CD4-positive, CD25-positive, alpha-beta regulatory T cell (primary cell): Measurements from ENCODE around the gene LRGUK. TPM values are rescaled to one million over a fixed set of nuclear protein-coding genes. Genes with fewer than 3 reads are reported as not detected.

Experiments
- ATAC-seq, 2 donors: fragments of 150-1000 bp; cut with Tn5 transposase; one replicate each; pipeline ENCODE4 v1.10.0; 2021; ENCODE audit warnings: low read depth in 2 of 2, moderate number of reproducible peaks in 2 of 2, moderate library complexity in 1 of 2
- DNase-seq, 3 donors: peaks; one replicate each; pipeline versions ENCODE4 v3.0.0 to v3.0.0-alpha.2; 2012 to 2022; ENCODE audit warnings: mixed read lengths in 1 of 3
- H3K27ac ChIP-seq: one replicate; pipeline ENCODE4 v1.7.0; 2013; ENCODE audit warnings: mild to moderate bottlenecking, low read length; ENCODE audit not compliant: insufficient read depth, poor library complexity, severe bottlenecking
- H3K27me3 ChIP-seq: one replicate; pipeline ENCODE4 v1.7.0; 2013; ENCODE audit warnings: low read length; ENCODE audit not compliant: control insufficient read depth, insufficient read depth
- H3K36me3 ChIP-seq: one replicate; pipeline ENCODE4 v1.7.0; 2013; ENCODE audit warnings: mild to moderate bottlenecking, low read length, moderate library complexity; ENCODE audit not compliant: control insufficient read depth, insufficient read depth
- H3K4me1 ChIP-seq: 2 replicates; pipeline ENCODE4 v1.7.0; 2013; ENCODE audit warnings: mild to moderate bottlenecking, low read length; ENCODE audit not compliant: insufficient read depth, control insufficient read depth, poor library complexity, severe bottlenecking
- H3K4me3 ChIP-seq: one replicate; pipeline ENCODE4 v1.7.0; 2013; ENCODE audit warnings: low read depth, mild to moderate bottlenecking, low read length, moderate library complexity
- H3K9me3 ChIP-seq, 2 experiments: 1 replicate in 1 of 2; 2 replicates in 1 of 2; pipeline ENCODE4 v1.7.0; 2013; ENCODE audit warnings: low read length in 2 of 2, mild to moderate bottlenecking in 1 of 2, moderate library complexity in 1 of 2; ENCODE audit not compliant: control insufficient read depth in 2 of 2
- H3K27ac Mint-ChIP-seq, 3 donors: one replicate each; pipeline ENCODE4 v1.8.0; 2020 to 2022; ENCODE audit warnings: mild to moderate bottlenecking in 3 of 3, mixed read lengths in 3 of 3, moderate library complexity in 2 of 3
- H3K27me3 Mint-ChIP-seq: one replicate; pipeline ENCODE4 v1.8.0; 2022; ENCODE audit warnings: mild to moderate bottlenecking, mixed read lengths
- H3K36me3 Mint-ChIP-seq: one replicate; pipeline ENCODE4 v1.8.0; 2020; ENCODE audit warnings: mixed read lengths
- H3K4me1 Mint-ChIP-seq, 4 donors: one replicate each; pipeline ENCODE4 v1.8.0; 2020 to 2022; ENCODE audit warnings: mixed read lengths in 4 of 4, mild to moderate bottlenecking in 1 of 4
- H3K4me3 Mint-ChIP-seq, 4 donors: one replicate each; pipeline ENCODE4 v1.8.0; 2020 to 2022; ENCODE audit warnings: mild to moderate bottlenecking in 4 of 4, mixed read lengths in 4 of 4, moderate library complexity in 3 of 4
- H3K9me3 Mint-ChIP-seq, 7 donors: one replicate each; pipeline ENCODE4 v1.8.0; 2020 to 2022; ENCODE audit warnings: mixed read lengths in 7 of 7, mild to moderate bottlenecking in 3 of 7, moderate library complexity in 2 of 7
- polyA plus RNA-seq, 4 donors: library from polyadenylated mRNA; unstranded; fragments of 300-500 nt; fragmentation: Illumina TruSeq; gene quantifications; one replicate each; pipeline ENCODE4 v1.2.3, GENCODE V29; 2021
- total RNA-seq: library from RNA; stranded (reverse); gene quantifications from one replicate; pipeline ENCODE4 v1.2.3, GENCODE V29; 2022

The LRGUK gene
- total and polyA plus RNA-seq, 5 donors from 2014 or later = 0.47 TPM; not detected in 4

DNA sequence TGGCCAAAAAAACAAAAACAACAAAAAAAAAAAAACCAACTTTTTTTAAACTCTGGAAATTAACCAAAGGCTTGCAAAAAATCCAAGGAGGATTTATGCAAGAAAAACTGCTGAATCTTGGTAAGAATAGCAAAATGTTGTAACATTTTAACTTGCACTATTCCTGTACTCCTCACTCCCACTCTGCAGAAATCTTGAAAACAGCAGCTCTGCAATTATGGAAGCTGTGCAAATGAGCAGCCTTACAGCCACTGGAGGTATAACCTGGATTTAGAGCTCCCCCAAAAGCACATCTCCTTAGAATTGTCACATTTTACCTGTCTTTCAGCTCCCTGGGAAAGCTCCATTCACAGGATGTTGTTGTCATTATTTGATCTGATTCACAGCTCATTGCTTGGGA, 41.8 kb upstream of the LRGUK start:
- Histone ChIP-seq H3K36me3 (no peaks in the 10 kb centered on the region), H3K9me3 (peaks cover 10 to 15% of the 10 kb centered on the region in 2 experiments), H3K27ac (no peak overlapping the region), H3K4me1 (no peaks in the 10 kb centered on the region), H3K27me3 (no peaks in the 10 kb centered on the region), H3K4me3 (no peak overlapping the region)
- peaks cover 0 to 38% (median 18%) of the 10 kb centered on the region in 7 donors for H3K9me3 Mint-ChIP-seq
- DNase-seq (no peak), ATAC-seq (no peak)
- H3K4me3 Mint-ChIP-seq = no peak overlapping the region
- no peaks in the 10 kb centered on the region for H3K27me3 Mint-ChIP-seq
- H3K36me3 Mint-ChIP-seq = peaks cover 5% of the 10 kb centered on the region
- no peaks in the 10 kb centered on the region for H3K4me1 Mint-ChIP-seq
- H3K27ac Mint-ChIP-seq = no peak overlapping the region

DNA sequence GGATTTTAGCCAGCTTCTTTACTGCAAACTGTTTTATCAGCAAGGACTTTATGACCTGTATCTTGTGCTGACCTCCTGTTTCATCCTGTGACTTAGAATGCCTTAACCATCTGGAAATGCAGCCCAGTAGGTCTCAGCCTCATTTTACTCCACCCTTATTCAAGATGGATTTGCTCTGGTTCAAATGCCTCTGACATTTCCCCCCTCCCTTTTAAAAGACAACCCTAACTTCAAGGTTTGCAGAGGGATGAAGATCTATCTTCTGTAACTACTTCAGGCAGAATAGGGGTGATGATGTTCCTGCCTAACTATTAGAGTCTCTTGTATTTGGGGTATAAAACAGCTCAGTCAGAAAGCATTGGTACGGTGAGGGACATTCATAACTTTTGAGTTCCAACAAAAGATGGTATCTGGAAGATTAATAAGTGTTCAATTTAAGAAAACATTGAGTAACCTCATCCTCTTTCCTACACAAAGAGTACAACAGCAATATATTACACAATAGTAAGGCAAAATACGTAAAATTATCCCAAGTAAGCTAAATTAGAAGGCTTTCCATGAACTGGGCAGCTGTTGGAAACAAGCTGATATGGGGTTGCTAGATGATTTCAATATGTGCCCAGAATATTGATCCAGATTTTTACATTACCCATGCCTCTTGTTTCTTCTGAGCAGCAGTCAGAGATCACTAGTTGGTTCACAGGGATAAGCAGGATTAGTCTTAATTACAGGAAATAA, 40.0 kb upstream of the LRGUK start:
- Histone ChIP-seq H3K36me3 (no peaks in the 10 kb centered on the region), H3K4me1 (no peaks in the 10 kb centered on the region), H3K27me3 (no peaks in the 10 kb centered on the region), H3K9me3 (peaks cover 10 to 15% of the 10 kb centered on the region in 2 experiments), H3K27ac (no peak overlapping the region), H3K4me3 (no peak overlapping the region)
- Mint-ChIP-seq H3K27me3 (no peaks in the 10 kb centered on the region), H3K36me3 (no peaks in the 10 kb centered on the region), H3K9me3 (peaks cover 0 to 43% (median 10%) of the 10 kb centered on the region in 7 donors), H3K27ac (no peak overlapping the region), H3K4me1 (no peaks in the 10 kb centered on the region), H3K4me3 (no peak overlapping the region)
- ATAC-seq = no peak
- no peak for DNase-seq

DNA sequence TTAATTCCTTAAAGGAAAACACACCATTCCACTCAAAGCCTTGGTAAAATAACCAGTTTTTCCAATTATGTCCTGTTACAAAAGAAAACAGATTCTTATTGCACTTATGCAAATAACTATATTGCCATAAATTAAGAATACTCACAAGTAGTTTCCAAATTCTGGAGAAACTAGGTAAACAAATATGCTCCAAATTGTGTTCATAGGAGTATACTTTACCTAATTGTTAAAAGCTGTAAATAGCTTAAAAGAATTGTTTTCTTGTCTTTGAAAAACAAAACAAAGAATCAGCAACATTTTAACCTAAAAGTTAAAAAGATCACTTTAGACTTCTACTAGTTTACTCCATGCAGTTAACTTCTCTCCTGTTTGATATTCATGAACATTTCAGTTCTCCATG, 38.9 kb upstream of the LRGUK start:
- no peaks in the 10 kb centered on the region for H3K4me1 ChIP-seq
- Mint-ChIP-seq H3K9me3 (peaks cover 0 to 48% (median 14%) of the 10 kb centered on the region in 7 donors), H3K27ac (no peak overlapping the region), H3K36me3 (no peaks in the 10 kb centered on the region), H3K4me1 (no peaks in the 10 kb centered on the region), H3K27me3 (no peaks in the 10 kb centered on the region), H3K4me3 (no peak overlapping the region)
- no peak overlapping the region for H3K4me3 ChIP-seq
- no peaks in the 10 kb centered on the region for H3K36me3 ChIP-seq
- no peak overlapping the region for H3K27ac ChIP-seq
- no peak for ATAC-seq
- H3K9me3 ChIP-seq = peaks cover 10 to 15% of the 10 kb centered on the region in 2 experiments
- DNase-seq = no peak
- no peaks in the 10 kb centered on the region for H3K27me3 ChIP-seq

DNA sequence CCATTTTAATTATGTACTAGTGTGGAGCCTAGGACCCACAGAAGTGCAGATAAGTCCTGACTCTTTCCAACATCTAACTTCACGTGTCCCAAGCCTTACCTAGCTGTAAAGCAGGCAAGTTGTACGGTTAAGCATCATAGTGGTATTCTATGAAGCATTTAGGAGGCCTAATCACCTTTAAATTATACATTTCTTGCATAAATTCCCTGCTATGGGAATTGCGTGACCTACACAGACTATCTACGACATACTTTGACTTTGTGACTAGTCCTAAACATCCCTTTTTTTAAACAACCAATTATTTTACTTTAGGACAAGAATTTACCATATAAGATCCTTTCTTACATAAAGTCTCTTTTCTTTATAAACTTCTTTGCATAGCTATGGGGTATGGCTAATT, 37.7 kb upstream of the LRGUK start:
- no peak overlapping the region for H3K4me3 Mint-ChIP-seq
- H3K27me3 Mint-ChIP-seq = peaks cover under 1% of the 10 kb centered on the region
- H3K36me3 Mint-ChIP-seq = no peaks in the 10 kb centered on the region
- H3K36me3 ChIP-seq = no peaks in the 10 kb centered on the region
- no peak overlapping the region for H3K27ac Mint-ChIP-seq
- no peaks in the 10 kb centered on the region for H3K4me1 Mint-ChIP-seq
- ATAC-seq = no peak
- no peak overlapping the region for H3K27ac ChIP-seq
- H3K4me1 ChIP-seq = no peaks in the 10 kb centered on the region
- no peaks in the 10 kb centered on the region for H3K27me3 ChIP-seq
- no peak overlapping the region for H3K4me3 ChIP-seq
- no peak for DNase-seq
- peaks cover 12 to 15% of the 10 kb centered on the region in 2 experiments for H3K9me3 ChIP-seq
- H3K9me3 Mint-ChIP-seq = peaks cover 0 to 55% (median 16%) of the 10 kb centered on the region in 7 donors

DNA sequence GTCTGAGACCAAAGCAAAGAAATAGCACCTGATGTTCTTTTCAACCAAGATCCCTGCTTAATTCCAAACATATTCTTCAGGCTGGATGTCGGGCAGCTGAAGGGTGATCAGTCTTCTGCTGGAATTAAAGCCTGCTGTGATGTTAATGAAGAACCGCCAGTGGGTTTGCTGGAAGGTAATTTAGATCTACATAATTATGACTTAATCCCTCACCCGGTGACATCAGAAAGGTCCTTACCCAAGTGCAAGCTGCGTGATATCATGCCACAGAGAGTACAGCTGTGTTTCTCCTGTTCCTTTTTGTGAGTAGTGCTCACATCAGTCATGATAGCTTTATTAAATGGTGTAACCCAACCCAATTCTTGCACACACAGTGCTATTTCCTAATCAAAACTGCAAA, 29.1 kb upstream of the LRGUK start:
- H3K9me3 ChIP-seq = peaks cover 5 to 9% of the 10 kb centered on the region in 2 experiments
- H3K9me3 Mint-ChIP-seq = peaks cover 4 to 23% (median 9%) of the 10 kb centered on the region in 7 donors
- no peaks in the 10 kb centered on the region for H3K36me3 ChIP-seq
- ATAC-seq (no peak), DNase-seq (no peak)
- peaks cover 5% of the 10 kb centered on the region for H3K36me3 Mint-ChIP-seq
- no peak overlapping the region for H3K4me3 Mint-ChIP-seq
- H3K4me3 ChIP-seq = no peak overlapping the region
- no peaks in the 10 kb centered on the region for H3K27me3 ChIP-seq
- no peaks in the 10 kb centered on the region for H3K4me1 Mint-ChIP-seq
- H3K27me3 Mint-ChIP-seq = peaks cover 6% of the 10 kb centered on the region
- H3K27ac ChIP-seq = no peak overlapping the region
- H3K4me1 ChIP-seq = no peaks in the 10 kb centered on the region
- H3K27ac Mint-ChIP-seq = no peak overlapping the region

DNA sequence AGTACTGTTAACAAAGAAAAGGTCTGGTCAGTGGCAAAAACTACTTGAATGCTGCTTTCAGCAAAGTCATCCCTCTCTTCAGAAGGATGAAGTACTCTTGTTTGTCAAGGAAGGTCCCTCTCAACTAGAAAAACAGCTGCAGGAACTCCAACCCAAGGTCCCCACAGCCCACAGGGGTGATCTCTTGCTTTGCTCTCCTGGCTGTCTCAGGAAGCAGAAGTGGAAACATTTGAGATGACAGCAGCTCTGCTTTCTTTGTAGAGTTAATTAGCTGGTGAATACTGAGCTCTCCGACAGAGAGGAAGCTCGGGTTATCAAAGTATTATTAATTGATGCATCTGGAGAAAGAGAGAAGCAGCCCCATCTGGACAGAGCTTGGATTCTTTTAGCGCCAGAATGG, 25.4 kb upstream of the LRGUK start:
- H3K4me3 ChIP-seq = no peak overlapping the region
- peak overlapping the region in 1 of 3 donors; percentile 23 for H3K27ac Mint-ChIP-seq
- H3K27me3 Mint-ChIP-seq = no peaks in the 10 kb centered on the region
- no peaks in the 10 kb centered on the region for H3K36me3 ChIP-seq
- no peak for DNase-seq
- H3K36me3 Mint-ChIP-seq = peaks cover 5% of the 10 kb centered on the region
- no peaks in the 10 kb centered on the region for H3K4me1 ChIP-seq
- no peaks in the 10 kb centered on the region for H3K27me3 ChIP-seq
- H3K9me3 Mint-ChIP-seq = peaks cover 0 to 6% (median 2%) of the 10 kb centered on the region in 7 donors
- H3K4me3 Mint-ChIP-seq = no peak overlapping the region
- peaks cover 4 to 5% of the 10 kb centered on the region in 2 experiments for H3K9me3 ChIP-seq
- no peak overlapping the region for H3K27ac ChIP-seq
- no peaks in the 10 kb centered on the region for H3K4me1 Mint-ChIP-seq
- no peak for ATAC-seq

DNA sequence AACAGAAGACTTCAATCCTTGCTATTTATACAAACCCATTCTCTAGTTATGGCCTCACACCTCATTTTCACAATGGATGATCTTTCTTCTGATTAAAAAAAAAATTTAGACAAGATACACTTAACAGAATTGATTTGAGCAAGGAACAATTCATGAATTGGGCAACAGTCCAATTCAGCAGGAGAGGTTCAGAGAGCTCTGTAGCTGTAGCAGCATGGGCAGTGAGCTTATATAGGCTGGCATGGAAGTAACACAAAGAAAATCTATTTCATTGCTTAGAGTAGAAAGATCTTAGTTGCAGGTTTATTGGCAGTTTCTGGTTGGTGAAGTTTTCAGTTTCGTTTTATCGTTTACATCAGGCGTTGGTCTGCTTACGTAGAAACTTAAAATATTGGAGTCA, 23.0 kb upstream of the LRGUK start:
- H3K4me1 ChIP-seq = no peaks in the 10 kb centered on the region
- no peaks in the 10 kb centered on the region for H3K27me3 ChIP-seq
- H3K4me1 Mint-ChIP-seq = no peaks in the 10 kb centered on the region
- H3K36me3 Mint-ChIP-seq = peaks cover 13% of the 10 kb centered on the region
- no peaks in the 10 kb centered on the region for H3K9me3 ChIP-seq
- no peaks in the 10 kb centered on the region for H3K36me3 ChIP-seq
- peaks cover 0 to 4% (median 0%) of the 10 kb centered on the region in 7 donors for H3K9me3 Mint-ChIP-seq
- no peak overlapping the region for H3K27ac Mint-ChIP-seq
- DNase-seq = no peak
- no peaks in the 10 kb centered on the region for H3K27me3 Mint-ChIP-seq
- no peak for ATAC-seq
- no peak overlapping the region for H3K27ac ChIP-seq
- no peak overlapping the region for H3K4me3 ChIP-seq
- H3K4me3 Mint-ChIP-seq = no peak overlapping the region

DNA sequence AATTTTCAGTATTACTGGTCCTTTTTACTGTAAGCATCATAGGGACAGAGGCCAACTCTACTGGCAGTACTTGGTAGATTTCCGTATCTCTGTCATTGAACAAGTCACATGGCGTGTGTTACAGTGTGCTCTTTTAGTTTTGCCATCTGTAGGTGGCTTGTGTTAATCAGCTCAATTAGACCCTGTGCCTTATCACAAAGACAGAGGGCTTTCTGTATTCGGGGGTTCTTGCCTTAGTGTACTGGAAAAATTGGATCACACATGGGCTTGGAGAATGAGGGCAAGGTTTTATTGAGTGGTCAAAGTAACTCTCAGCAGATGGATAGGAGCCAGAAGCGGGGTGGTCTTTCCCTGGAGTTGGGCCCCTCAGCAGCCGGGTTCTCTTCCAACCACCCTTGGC, 21.3 kb upstream of the LRGUK start:
- Mint-ChIP-seq H3K4me3 (no peak overlapping the region), H3K27me3 (no peaks in the 10 kb centered on the region), H3K4me1 (no peaks in the 10 kb centered on the region), H3K36me3 (peaks cover 12% of the 10 kb centered on the region), H3K27ac (no peak overlapping the region), H3K9me3 (peaks cover 0 to 4% (median 0%) of the 10 kb centered on the region in 7 donors)
- Histone ChIP-seq H3K4me1 (no peaks in the 10 kb centered on the region), H3K9me3 (no peaks in the 10 kb centered on the region), H3K36me3 (no peaks in the 10 kb centered on the region), H3K4me3 (no peak overlapping the region), H3K27me3 (no peaks in the 10 kb centered on the region), H3K27ac (no peak overlapping the region)
- no peak for DNase-seq
- no peak for ATAC-seq
